Activated CD4-positive, alpha-beta T cell treated with anti-CD3 and anti-CD28 coated beads, Interleukin-2, amount 50 U/mL, for 24 hours (primary cell): ENCODE data around the gene TPTE2.
A peak's percentile ranks its signal among the peaks of the same experiment; 100 is the strongest.
"Not testable (repeated sequence)": the region's sequence is repeated elsewhere in the genome, so short reads cannot be mapped to it uniquely, and the experiment has no call there.

ENCODE experiments used
- DNase-seq, 2 donors: peaks; one replicate each; pipeline ENCODE4 v3.0.0-alpha.2; 2020; ENCODE audit warnings: low read depth in 1 of 2, low spot score in 1 of 2

TPTE2 gene

GRCh38 chr13:19561127-19561582 lies at the start of gene TPTE2:
TSS of gene TPTE2 (minus strand) at chr13:19561532. CDS start at chr13:19503234, 58,298 bp downstream.
- not testable (repeated sequence) for DNase-seq

- no peak for DNase-seq
Observed at GRCh38 chr13:19607523-19608078, 46.3 kb upstream of the TPTE2 start.

- no peak for DNase-seq
Observed at GRCh38 chr13:19606737-19607136, 45.4 kb upstream of the TPTE2 start.

GRCh38 chr13:19606152-19606551 lies 44.8 kb upstream of the TPTE2 start:
- no peak for DNase-seq

- DNase-seq = no peak
Observed at GRCh38 chr13:19605161-19605955, 44.0 kb upstream of the TPTE2 start.

- no peak for DNase-seq
Observed at GRCh38 chr13:19604306-19604705, 43.0 kb upstream of the TPTE2 start.

- no peak for DNase-seq
Observed at GRCh38 chr13:19601749-19602725, 40.7 kb upstream of the TPTE2 start.

- no peak for DNase-seq
Observed at GRCh38 chr13:19597523-19597922, 36.2 kb upstream of the TPTE2 start.

- no peak for DNase-seq
Observed at GRCh38 chr13:19596960-19597361, 35.6 kb upstream of the TPTE2 start.

- no peak for DNase-seq
Observed at GRCh38 chr13:19596086-19596485, 34.8 kb upstream of the TPTE2 start.

- no peak for DNase-seq
Observed at GRCh38 chr13:19592657-19593180, 31.4 kb upstream of the TPTE2 start.

GRCh38 chr13:19591864-19592263 lies 30.5 kb upstream of the TPTE2 start:
- no peak for DNase-seq

- no peak for DNase-seq
Observed at GRCh38 chr13:19590423-19590822, 29.1 kb upstream of the TPTE2 start.

- no peak for DNase-seq
Observed at GRCh38 chr13:19589312-19589711, 28.0 kb upstream of the TPTE2 start.

GRCh38 chr13:19587635-19588300 lies 26.4 kb upstream of the TPTE2 start:
- peak in 1 of 2 donors; percentile 37 for DNase-seq

- peak; percentile 47 to 76 for DNase-seq
Observed at GRCh38 chr13:19586904-19587634, 25.7 kb upstream of the TPTE2 start.

- no peak for DNase-seq
Observed at GRCh38 chr13:19581675-19582074, 20.3 kb upstream of the TPTE2 start.

- no peak for DNase-seq
Observed at GRCh38 chr13:19575230-19575629, 13.9 kb upstream of the TPTE2 start.

- no peak for DNase-seq
Observed at GRCh38 chr13:19573120-19573716, 11.9 kb upstream of the TPTE2 start.

- DNase-seq = no peak
Observed at GRCh38 chr13:19572280-19572679, 10.9 kb upstream of the TPTE2 start.
